ENCODE data around the gene PRM3.

Gene PRM3

DNA sequence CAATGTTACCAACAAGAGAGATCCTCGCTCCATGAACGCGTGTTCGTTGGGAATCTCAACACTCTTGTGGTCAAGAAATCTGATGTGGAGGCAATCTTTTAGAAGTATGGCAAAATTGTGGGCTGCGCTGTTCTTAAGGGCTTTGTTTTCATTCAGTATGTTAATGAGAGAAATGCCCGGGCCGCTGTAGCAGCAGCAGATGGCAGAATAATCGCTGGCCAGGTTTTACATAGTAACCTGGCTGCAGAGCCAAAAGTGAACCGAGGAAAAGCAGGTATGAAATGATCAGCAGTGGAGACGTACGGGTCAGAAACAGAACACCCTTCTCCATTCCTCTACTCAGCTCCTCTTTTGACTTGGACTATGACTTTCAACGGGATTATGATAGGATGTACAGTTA lies 30.8 kb downstream of the PRM3 start:
- DNase-seq (ENCODE audit: low read depth), result no peak

DNA sequence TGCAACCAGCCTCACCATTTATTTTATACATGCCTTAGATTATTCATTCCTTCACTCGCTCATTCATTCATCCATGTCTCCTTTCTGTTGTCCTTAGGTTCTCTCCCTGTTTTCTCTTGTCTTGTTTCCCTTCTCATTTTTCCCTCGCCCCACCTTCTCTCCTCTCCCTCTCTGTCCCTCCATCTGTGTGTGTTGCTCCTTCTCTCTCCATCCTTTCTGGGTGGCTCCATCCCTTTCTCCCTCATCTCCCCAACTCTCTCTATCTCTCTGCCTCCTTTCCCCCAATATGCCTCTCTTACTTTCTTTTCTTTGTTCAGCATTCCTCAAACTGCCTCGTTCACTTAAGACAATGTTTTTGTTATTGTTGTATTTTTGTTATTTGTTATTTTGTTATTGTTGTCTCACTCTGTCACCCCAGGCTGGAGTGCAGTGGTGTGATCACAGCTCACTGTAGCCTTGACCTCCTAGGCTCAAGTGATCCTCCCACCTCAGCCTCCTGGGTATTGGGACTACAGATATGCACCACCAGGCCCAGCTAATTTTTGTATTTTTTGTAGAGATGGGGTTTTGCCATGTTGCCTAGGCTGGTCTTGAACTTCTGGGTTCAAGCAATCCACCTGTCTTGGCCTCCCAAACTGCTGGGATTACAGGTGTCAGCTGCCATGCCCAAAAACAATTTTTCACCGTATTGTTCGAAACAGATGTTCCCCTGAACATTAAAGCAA lies 31.8 kb downstream of the PRM3 start:
- DNase-seq (ENCODE audit: low read depth), result no peak

- DNase-seq (ENCODE audit: low read depth), result no peak
Measured at GRCh38 chr16:11240636-11241473, 32.6 kb downstream of the PRM3 start.

DNA sequence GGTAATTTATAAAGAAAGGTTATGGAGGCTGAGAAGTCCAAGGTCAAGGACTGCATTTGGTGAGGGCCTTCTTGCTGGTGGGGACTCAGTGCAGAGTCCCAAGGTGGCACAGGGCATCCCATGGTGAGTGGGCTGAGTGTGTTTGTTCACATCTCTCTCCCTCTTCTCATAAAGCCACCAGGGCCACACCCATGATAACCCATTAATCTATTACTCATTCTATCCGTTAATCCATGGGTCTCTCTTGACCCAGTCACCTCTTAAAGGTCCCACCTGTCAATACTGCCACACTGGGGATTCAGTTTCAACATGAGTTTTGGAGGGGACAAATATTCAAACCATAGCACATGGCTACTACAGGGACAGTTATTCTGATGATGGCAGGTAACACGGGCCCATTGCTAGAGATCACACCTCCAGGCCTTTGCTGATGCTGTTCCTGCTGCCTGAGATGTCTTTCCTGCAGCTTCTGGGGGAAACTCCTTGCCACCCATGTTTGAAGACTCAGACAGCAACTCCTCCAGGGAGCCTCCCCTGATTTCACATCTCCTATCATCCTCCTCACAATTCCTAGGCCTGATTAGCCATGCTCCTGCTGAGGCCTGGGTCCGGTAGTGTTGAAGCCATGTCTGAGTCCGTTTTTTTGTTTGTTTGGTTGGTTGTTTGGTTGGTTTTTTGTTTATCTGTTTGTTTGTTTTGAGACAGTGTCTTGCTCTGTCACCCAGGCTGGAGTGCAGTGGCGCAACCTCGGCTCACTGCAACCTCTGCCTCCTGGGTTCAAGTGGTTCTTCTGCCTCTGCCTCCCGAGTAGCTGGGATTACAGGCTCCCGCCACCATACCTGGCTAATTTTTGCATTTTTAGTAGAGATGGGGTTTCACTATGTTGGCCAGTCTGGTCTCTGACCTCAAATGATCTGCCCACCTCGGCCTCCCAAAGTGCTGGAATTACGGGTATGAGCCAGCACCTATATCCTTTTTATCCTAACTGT lies 33.5 kb downstream of the PRM3 start:
- DNase-seq (ENCODE audit: low read depth), result no peak

- no peak for DNase-seq (ENCODE audit: low read depth)
Measured at GRCh38 chr16:11238272-11239202, 34.9 kb downstream of the PRM3 start.

DNA sequence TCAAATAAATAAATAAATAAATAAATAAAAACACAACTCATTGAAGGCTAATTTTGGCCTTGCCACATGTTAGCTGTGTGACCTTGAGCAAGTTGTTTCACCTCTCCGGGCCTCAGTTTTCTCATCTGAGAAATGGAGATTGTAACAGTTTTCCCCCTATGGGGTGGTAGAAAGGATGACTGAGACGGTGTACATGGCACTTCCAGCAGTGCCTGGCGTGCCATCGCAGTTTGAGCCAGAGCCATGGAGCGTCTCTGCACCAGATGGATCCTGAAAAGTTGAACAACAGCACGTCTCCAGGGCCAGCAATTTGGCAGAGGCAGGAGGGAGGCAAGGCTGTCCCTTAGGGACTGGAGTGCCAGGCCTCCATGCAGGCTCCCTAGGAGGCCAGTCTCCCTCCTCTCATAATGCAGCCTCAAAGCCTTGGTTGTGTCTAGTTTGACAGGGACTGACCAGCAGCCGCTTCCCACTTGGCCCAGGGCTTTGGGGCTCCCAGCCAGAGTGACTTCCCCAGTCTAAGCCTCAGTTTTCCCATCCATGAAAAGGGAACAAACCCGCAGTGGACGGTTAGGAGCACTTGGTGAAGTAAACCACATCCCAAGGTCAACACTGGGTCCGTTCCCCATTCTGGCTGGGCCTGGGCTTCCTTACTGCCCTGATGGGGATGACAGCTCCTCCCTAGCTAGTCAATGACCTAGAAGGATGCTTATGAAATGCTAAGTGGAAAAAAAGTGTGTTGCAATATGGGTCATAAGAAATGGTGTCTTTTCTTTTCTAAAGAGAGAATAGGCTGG lies 36.8 kb downstream of the PRM3 start:
- DNase-seq (ENCODE audit: low read depth), result no peak

DNA sequence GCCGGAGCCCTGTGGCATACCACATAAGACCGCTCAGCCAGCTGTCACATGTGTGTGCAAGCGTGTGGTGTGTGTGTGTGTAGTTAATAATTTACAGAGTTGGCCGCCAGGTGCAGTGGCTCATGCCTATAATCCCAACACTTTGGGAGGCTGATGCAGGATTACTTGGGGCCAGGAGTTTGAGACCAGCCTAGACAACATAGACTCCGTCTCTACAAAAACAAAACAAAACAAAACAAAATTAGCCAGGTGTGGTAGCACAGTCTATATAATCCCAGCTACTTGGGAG lies 37.8 kb downstream of the PRM3 start:
- DNase-seq (ENCODE audit: low read depth), result no peak

DNA sequence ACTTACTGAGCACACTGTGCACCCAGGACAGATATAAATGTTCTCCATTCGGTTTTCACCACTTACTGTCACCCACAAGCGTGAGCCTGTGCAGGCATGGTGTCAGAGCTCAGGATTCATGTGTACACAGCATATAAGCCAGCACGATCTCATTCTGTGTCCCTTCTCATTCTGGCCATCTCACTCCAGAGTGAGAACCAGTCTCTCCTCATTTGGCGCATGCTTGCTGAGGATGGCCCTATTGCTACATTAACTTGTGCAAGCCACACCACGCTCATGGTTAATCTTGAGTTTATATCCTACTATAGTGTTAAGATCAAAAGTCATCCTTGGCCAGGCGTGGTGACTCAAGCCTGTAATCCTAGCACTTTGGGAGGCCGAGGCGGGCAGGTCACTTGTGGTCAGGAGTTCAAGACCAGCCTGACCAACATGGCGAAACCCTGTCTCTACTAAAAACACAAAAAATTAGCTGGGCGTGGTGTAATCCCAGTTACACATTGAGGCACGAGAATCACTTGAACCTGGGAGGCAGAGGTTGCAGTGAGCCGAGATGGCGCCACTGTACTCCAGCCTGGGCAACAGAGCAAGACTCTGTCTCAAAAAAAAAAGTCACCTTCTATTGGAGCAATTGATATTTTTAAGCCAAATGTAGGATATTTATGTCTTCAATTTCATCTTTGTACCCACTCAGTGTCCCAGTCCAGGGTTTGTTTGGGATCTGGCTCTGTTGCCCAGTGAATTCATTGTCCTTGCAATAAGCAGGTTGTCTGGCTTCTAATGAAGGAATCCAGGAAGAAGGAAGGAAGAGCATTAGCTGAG lies 38.3 kb downstream of the PRM3 start:
- no peak for DNase-seq (ENCODE audit: low read depth)

- DNase-seq (ENCODE audit: low read depth), result peak; percentile 36
Measured at GRCh38 chr16:11233727-11234376, 39.6 kb downstream of the PRM3 start.

DNA sequence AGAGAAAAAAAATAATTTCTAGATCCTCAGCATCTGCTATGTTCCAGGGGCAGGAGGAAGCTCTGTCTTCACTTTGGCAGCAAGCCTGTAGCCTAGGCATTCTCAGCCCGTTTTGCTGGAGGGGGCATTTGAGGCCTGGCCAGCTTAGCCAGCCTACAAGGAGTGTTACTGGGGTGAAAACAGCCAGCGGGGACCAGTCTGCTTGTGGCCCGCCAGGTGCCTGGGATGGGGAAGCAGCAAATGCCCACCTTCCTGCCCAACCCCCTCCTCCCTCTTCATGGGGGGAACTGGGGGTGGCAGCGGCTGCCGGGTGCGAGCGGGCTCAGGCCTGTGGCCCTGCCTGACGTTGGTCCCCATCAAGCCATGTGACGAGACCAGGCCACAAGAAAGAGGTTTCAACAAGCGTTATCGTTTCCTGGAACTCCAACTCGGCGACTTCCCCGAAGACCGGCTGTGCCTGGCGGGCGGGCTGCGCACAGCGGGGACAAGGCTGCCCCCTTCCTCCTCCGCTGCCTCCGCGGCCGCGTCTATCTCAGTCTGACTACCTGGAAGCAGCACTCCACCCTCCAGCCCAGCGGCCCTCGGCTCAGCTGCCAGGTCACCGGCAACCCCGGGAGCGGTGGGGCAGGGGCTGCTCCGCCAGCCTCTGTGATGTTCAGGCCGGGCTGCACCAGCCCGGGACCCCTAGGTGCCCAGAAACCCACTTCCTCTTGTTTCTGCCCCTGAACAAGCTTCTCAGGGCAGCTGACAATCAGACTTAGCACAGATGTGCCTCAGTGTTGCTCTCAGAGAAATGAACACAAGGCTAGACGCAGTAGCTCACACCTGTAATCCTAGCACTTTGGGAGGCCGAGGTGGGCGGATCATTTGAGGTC lies 40.3 kb downstream of the PRM3 start:
- DNase-seq (ENCODE audit: low read depth), result peak; percentile 72

GRCh38 chr16:11232302-11232851 lies 41.1 kb downstream of the PRM3 start:
- no peak for DNase-seq (ENCODE audit: low read depth)

DNA sequence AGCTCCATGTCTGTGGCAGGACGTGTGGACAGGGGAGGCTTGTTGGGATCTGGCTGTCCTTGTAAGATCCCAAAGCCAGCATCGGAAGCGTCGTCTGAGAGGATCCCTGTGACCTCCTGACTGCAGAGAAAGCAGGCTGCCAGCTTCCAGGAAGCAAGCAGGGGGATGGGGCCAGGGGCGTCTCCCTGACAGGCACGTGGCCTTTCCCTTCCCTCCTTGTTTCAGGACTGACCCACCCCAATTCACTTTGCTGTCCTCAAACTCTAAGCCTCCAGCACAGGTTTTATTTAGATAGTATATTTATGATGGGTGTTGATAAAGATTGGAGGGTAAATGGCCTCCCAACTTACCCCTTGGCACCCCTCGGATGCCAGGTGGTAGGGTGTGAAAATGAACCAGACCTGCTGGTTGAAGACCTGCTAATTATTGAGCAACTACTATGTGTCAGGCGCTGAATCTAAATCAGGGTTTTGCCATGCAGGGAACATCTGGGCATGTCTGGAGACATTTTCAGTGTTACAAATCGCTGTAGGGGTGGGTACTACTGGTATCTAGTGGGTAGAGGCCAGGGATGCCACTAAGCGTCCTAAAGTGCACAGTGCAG lies 42.0 kb downstream of the PRM3 start:
- DNase-seq (ENCODE audit: low read depth), result no peak

GRCh38 chr16:11229906-11230305 lies 43.5 kb downstream of the PRM3 start:
- DNase-seq (ENCODE audit: low read depth), result no peak

GRCh38 chr16:11229432-11229831 lies 44.0 kb downstream of the PRM3 start:
- no peak for DNase-seq (ENCODE audit: low read depth)

DNA sequence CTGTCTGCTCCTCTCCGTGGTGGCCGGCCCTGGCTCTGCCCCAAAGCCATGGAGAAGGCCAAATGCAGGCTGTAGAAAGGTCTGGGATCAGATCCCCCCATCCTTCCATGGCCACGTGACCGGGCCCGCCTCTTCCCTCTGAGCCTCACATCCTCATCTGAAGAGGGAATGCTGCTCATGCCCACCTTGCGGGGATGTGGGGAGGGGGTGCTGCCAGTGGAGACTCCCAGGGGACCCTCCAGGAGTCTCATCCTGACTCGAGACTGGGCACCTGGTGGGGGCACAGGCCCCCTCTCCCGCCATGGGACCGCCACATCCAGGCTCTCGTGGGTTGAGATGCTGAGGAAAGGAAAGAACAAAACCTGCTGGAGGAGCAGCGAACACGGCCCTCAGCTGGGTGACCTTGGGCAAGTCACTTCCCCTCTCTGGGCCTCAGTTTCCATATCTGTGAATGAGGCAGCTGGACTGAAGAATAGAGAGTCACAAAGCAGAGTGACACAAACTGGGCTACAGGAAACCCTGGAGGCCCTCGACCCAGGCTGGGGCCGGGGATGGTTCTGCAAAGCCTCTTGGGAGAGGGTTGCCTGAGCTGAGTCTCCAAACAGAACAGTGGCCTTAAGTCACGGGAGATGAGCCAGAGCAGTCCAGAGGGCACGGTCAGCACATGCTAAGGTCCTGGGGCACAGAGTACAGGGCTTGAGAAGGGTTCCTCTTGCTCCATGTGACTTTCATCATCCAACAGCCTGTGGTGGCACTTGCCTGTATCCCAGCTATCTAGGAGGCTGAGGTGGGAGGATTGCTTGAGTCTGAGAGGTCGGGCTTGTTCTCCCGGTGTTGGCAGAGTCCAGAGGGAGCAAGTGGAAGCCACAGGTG lies 47.5 kb downstream of the PRM3 start:
- no peak for DNase-seq (ENCODE audit: low read depth)

DNA sequence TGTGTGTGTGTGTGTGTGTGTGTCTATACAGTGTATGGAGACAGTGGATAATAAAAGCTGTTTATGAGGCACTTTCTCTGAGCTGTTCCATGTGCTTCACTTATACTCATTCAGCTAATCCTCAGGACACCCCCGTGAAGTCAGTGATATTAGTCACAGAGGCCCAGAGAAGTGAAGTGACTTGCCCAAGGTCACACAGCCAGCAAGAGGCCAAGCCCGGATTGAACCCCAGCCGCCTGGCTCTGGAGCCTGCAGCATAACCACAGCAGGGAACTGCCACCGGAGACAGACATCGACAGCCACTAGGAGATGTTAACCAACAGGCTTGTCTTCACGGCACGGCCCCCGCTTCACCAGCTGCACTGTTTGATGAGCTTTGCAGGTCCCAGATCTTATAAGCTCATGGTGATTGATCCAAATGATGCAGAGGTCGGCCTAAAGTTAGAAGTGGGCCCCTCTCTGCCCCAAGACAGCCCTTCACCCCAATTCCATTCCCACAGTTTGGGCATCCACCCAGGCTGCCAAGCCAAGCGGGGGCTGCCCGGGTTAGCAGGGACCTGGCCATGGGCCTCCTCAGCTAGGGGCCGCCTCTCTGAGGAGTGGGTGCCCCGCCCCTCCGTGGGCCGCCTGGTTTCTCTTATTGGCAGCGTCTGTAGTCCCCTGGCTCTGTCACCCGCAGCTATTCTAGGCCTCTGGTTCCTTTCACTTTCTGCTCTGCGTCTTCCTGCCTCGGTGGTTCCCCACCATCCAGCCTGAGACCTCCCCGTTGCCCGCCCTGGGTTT lies 48.3 kb downstream of the PRM3 start:
- DNase-seq (ENCODE audit: low read depth), result peak; percentile 45
